Caki2 (cell line): ENCODE data around the gene ATL3. TPM values are rescaled to one million over a fixed set of nuclear protein-coding genes. Genes with fewer than 3 reads are reported as not detected.

Experiments used
- total RNA-seq: library from RNA; depleted of rRNA; stranded (reverse); fragments of >200 nt; shearing (Covaris generic); gene quantifications from 2 replicates; pipeline ENCODE4 v1.2.3, GENCODE V29; 2014; ENCODE audit warnings: low replicate concordance; rRNA removed

Gene ATL3
- total RNA-seq, 1 experiment from 2014 or later: 58.7 TPM

Other genes starting within 250 kb of the ATL3 start
- 0.87 and 2.3 TPM in 2 replicates for gene PLAAT5, start 180.2 kb downstream of the ATL3 start, total RNA-seq
- gene LGALS12, start 165.3 kb downstream of the ATL3 start, total RNA-seq: not detected in 2 replicates
- 57.7 and 64.5 TPM in 2 replicates for gene PLAAT4, start 134.6 kb downstream of the ATL3 start, total RNA-seq
- gene PLAAT2, start 108.0 kb downstream of the ATL3 start, total RNA-seq: 3.4 TPM in 1 of 2 replicates, not detected in the other
- gene PLAAT3, start 56.9 kb downstream of the ATL3 start, total RNA-seq: 163 and 198 TPM in 2 replicates
- 98.2 and 107 TPM in 2 replicates for gene RTN3, start 10.1 kb upstream of the ATL3 start, total RNA-seq
- gene ZFTA, start 97.4 kb upstream of the ATL3 start, total RNA-seq: 6.1 and 21.5 TPM in 2 replicates
- 22.5 and 29.0 TPM in 2 replicates for gene SPINDOC, start 142.1 kb upstream of the ATL3 start, total RNA-seq
- gene MARK2, start 167.7 kb upstream of the ATL3 start, total RNA-seq: 5.6 and 8.9 TPM in 2 replicates
- 0.61 TPM in 1 of 2 replicates, not detected in the other for gene RCOR2, start 245.8 kb upstream of the ATL3 start, total RNA-seq